ENCODE data around the gene PRR35. TPM values are rescaled to one million over a fixed set of nuclear protein-coding genes. Genes with fewer than 3 reads are reported as not detected.

The PRR35 gene
- total and polyA plus RNA-seq, 4 donors = not detected

- no peak for TF ChIP-seq CTCF (IDR thresholded peaks at IDR 0.05; ENCODE audit: control extremely low read depth, extremely low read depth)
- Histone ChIP-seq H3K36me3 (ENCODE audit: control insufficient read depth in 4 of 4, insufficient read depth in 4 of 4, low read length in 4 of 4) (peaks cover 0 to 18% (median 0%) of the 10 kb centered on the region in 4 donors), H3K27ac (ENCODE audit: low read depth in 1 of 2, low read length in 1 of 2) (no peak overlapping the region), H3K9me3 (ENCODE audit: control insufficient read depth in 4 of 4, insufficient read depth in 3 of 4, low read length in 3 of 4) (peaks cover 0 to 4% (median 0%) of the 10 kb centered on the region in 4 donors), H3K4me3 (no peak overlapping the region), H3K9ac (ENCODE audit: insufficient read depth in 1 of 2, low read length in 2 of 2) (no peak overlapping the region), H3K27me3 (ENCODE audit: control insufficient read depth in 3 of 3, insufficient read depth in 3 of 3, low read length in 2 of 3) (peaks cover 0 to 39% (median 14%) of the 10 kb centered on the region in 3 donors), H3K4me1 (ENCODE audit: control insufficient read depth in 5 of 5, insufficient read depth in 5 of 5, low read length in 5 of 5) (peaks cover 0 to 7% (median 0%) of the 10 kb centered on the region in 5 donors)
- ATAC-seq (ENCODE audit: insufficient read depth, low FRiP score) (no peak), DNase-seq (no peak)
- WGBS, 2 donors = 78% methylated on average over 23 of the region's 23 CpGs
These were observed 2.5 kb upstream of the PRR35 start for GRCh38 chr16:557463-558297.

GRCh38 chr16:558298-559020 lies 1.7 kb upstream of the PRR35 start:
- Histone ChIP-seq H3K9ac (ENCODE audit: insufficient read depth in 1 of 2, low read length in 2 of 2) (no peak overlapping the region), H3K4me3 (no peak overlapping the region), H3K36me3 (ENCODE audit: control insufficient read depth in 4 of 4, insufficient read depth in 4 of 4, low read length in 4 of 4) (peaks cover 0 to 12% (median 0%) of the 10 kb centered on the region in 4 donors), H3K27ac (ENCODE audit: low read depth in 1 of 2, low read length in 1 of 2) (no peak overlapping the region), H3K9me3 (ENCODE audit: control insufficient read depth in 4 of 4, insufficient read depth in 3 of 4, low read length in 3 of 4) (peaks cover 0 to 4% (median 0%) of the 10 kb centered on the region in 4 donors), H3K27me3 (ENCODE audit: control insufficient read depth in 3 of 3, insufficient read depth in 3 of 3, low read length in 2 of 3) (peaks cover 0 to 42% (median 14%) of the 10 kb centered on the region in 3 donors), H3K4me1 (ENCODE audit: control insufficient read depth in 5 of 5, insufficient read depth in 5 of 5, low read length in 5 of 5) (peaks cover 0 to 7% (median 0%) of the 10 kb centered on the region in 5 donors)
- WGBS, 2 donors = 51 to 56% methylated on average over 22 of the region's 22 CpGs
- TF ChIP-seq CTCF (IDR thresholded peaks at IDR 0.05; ENCODE audit: control extremely low read depth, extremely low read depth) = no peak
- ATAC-seq (ENCODE audit: insufficient read depth, low FRiP score) = no peak
- no peak for DNase-seq

GRCh38 chr16:559021-559380 lies 1.2 kb upstream of the PRR35 start:
- ATAC-seq (ENCODE audit: insufficient read depth, low FRiP score) (no peak), DNase-seq (no peak)
- peaks cover 0 to 42% (median 14%) of the 10 kb centered on the region in 3 donors for H3K27me3 ChIP-seq (ENCODE audit: control insufficient read depth in 3 of 3, insufficient read depth in 3 of 3, low read length in 2 of 3)
- peaks cover 0 to 4% (median 0%) of the 10 kb centered on the region in 4 donors for H3K9me3 ChIP-seq (ENCODE audit: control insufficient read depth in 4 of 4, insufficient read depth in 3 of 4, low read length in 3 of 4)
- peaks cover 0 to 6% (median 0%) of the 10 kb centered on the region in 4 donors for H3K36me3 ChIP-seq (ENCODE audit: control insufficient read depth in 4 of 4, insufficient read depth in 4 of 4, low read length in 4 of 4)
- H3K4me1 ChIP-seq (ENCODE audit: control insufficient read depth in 5 of 5, insufficient read depth in 5 of 5, low read length in 5 of 5) = peaks cover 0 to 7% (median 0%) of the 10 kb centered on the region in 5 donors
- no peak for TF ChIP-seq CTCF (IDR thresholded peaks at IDR 0.05; ENCODE audit: control extremely low read depth, extremely low read depth)
- WGBS, 2 donors = 77 to 80% methylated on average over 13 to 15 of the region's 15 CpGs
- no peak overlapping the region for H3K4me3 ChIP-seq
- no peak overlapping the region for H3K27ac ChIP-seq (ENCODE audit: low read depth in 1 of 2, low read length in 1 of 2)
- no peak overlapping the region for H3K9ac ChIP-seq (ENCODE audit: insufficient read depth in 1 of 2, low read length in 2 of 2)

Measured in lung (tissue), 12 donors.